ENCODE data around the gene CROCC2. TPM values are rescaled to one million over a fixed set of nuclear protein-coding genes. Genes with fewer than 3 reads are reported as not detected.

CROCC2 gene
- total and polyA plus RNA-seq, 2 of the 13 experiments (the other 11 are each of a cell fraction or from before 2014, with no cell fraction given) = not detected

- TF ChIP-seq, protein P1, sequence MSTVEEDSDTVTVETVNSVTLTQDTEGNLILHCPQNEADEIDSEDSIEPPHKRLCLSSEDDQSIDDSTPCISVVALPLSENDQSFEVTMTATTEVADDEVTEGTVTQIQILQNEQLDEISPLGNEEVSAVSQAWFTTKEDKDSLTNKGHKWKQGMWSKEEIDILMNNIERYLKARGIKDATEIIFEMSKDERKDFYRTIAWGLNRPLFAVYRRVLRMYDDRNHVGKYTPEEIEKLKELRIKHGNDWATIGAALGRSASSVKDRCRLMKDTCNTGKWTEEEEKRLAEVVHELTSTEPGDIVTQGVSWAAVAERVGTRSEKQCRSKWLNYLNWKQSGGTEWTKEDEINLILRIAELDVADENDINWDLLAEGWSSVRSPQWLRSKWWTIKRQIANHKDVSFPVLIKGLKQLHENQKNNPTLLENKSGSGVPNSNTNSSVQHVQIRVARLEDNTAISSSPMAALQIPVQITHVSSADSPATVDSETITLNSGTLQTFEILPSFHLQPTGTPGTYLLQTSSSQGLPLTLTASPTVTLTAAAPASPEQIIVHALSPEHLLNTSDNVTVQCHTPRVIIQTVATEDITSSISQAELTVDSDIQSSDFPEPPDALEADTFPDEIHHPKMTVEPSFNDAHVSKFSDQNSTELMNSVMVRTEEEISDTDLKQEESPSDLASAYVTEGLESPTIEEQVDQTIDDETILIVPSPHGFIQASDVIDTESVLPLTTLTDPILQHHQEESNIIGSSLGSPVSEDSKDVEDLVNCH (CRISPR knock-in tag; IDR thresholded peaks at IDR 0.05) = no peak
- TF ChIP-seq NR2F1 (CRISPR knock-in tag; IDR thresholded peaks at IDR 0.05) (no peak), CC2D1A (CRISPR knock-in tag; IDR thresholded peaks at IDR 0.05) (no peak), ZNF883 (CRISPR knock-in tag; IDR thresholded peaks at IDR 0.05; ENCODE audit: not compliant biosample characterization) (peak; percentile 84), HOXA9 (CRISPR knock-in tag; IDR thresholded peaks at IDR 0.05; ENCODE audit: borderline replicate concordance) (no peak), RCOR2 (CRISPR knock-in tag; IDR thresholded peaks at IDR 0.05) (0 out of 2 replicates have a peak, but pooled peaks have one; percentile 42), MAZ (IDR thresholded peaks at IDR 0.05; ENCODE audit: borderline replicate concordance, low read depth, low read length) (peak; percentile 69; the same call in 1 of the 2 replicates), MAZ (CRISPR knock-in tag; IDR thresholded peaks at IDR 0.05; ENCODE audit: low read depth) (0 out of 2 replicates have a peak, but pooled peaks have one; percentile 50), PAWR (CRISPR knock-in tag; IDR thresholded peaks at IDR 0.05; ENCODE audit: borderline replicate concordance) (0 out of 2 replicates have a peak, but pooled peaks have one; percentile 56), NRL (CRISPR knock-in tag; IDR thresholded peaks at IDR 0.05; ENCODE audit: borderline replicate concordance) (peak; percentile 20; the same call in 1 of the 2 replicates), ZNF557 (CRISPR knock-in tag; IDR thresholded peaks at IDR 0.05) (no peak), ZSCAN21 (CRISPR knock-in tag; IDR thresholded peaks at IDR 0.05; ENCODE audit: borderline replicate concordance) (0 out of 2 replicates have a peak, but pooled peaks have one; percentile 24), MEF2D (CRISPR knock-in tag; IDR thresholded peaks at IDR 0.05) (peak; percentile 39; the same call in 1 of the 2 replicates), ZZZ3 (CRISPR knock-in tag; IDR thresholded peaks at IDR 0.05; ENCODE audit: borderline replicate concordance) (peak; percentile 82; the same call in 1 of the 2 replicates), ZNF335 (CRISPR knock-in tag; IDR thresholded peaks at IDR 0.05) (no peak), ZBTB37 (CRISPR knock-in tag; IDR thresholded peaks at IDR 0.05) (no peak), TBL1XR1 (IDR thresholded peaks at IDR 0.05; ENCODE audit: borderline replicate concordance, low read length, partially characterized antibody) (no peak), MED13 (CRISPR knock-in tag; IDR thresholded peaks at IDR 0.05) (no peak), ZNF160 (CRISPR knock-in tag; IDR thresholded peaks at IDR 0.05) (no peak), MIER2 (CRISPR knock-in tag; IDR thresholded peaks at IDR 0.05) (no peak; the same call in 1 of the 2 replicates), ZNF784 (CRISPR knock-in tag; IDR thresholded peaks at IDR 0.05; ENCODE audit: borderline replicate concordance) (0 out of 2 replicates have a peak, but pooled peaks have one; percentile 55)
- TF ChIP-seq, protein P2, sequence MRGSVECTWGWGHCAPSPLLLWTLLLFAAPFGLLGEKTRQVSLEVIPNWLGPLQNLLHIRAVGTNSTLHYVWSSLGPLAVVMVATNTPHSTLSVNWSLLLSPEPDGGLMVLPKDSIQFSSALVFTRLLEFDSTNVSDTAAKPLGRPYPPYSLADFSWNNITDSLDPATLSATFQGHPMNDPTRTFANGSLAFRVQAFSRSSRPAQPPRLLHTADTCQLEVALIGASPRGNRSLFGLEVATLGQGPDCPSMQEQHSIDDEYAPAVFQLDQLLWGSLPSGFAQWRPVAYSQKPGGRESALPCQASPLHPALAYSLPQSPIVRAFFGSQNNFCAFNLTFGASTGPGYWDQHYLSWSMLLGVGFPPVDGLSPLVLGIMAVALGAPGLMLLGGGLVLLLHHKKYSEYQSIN (CRISPR knock-in tag; IDR thresholded peaks at IDR 0.05; ENCODE audit: borderline replicate concordance) = no peak
These were observed 62.8 kb downstream of the CROCC2 start (continued) for GRCh38 chr2:240968731-240969624.

Data from HepG2 (cell line).